Bronchial epithelial cell (primary cell): ENCODE data around the gene GALNT14. TPM values are rescaled to one million over a fixed set of nuclear protein-coding genes. Genes with fewer than 3 reads are reported as not detected.

Experiments
- DNase-seq: peaks from one replicate; pipeline ENCODE4 v3.0.0-alpha.2; 2010; ENCODE audit warnings: low read depth
- FAIRE-seq: peaks from 2 replicates; lab custom pipeline; 2011; peaks lifted over from hg19 to GRCh38; lab: Jason Lieb, UNC
- H3K27me3 ChIP-seq: 2 replicates; pipeline ENCODE4 v1.5.1; 2011; ENCODE audit warnings: low read length; ENCODE audit not compliant: control insufficient read depth, insufficient read depth
- H3K36me3 ChIP-seq: 2 replicates; pipeline ENCODE4 v1.5.1; 2011; ENCODE audit warnings: low read length; ENCODE audit not compliant: control insufficient read depth, insufficient read depth
- H3K4me3 ChIP-seq: 2 replicates; pipeline ENCODE4 v1.5.1; 2011; ENCODE audit warnings: mild to moderate bottlenecking, low read depth, low read length, control low read depth
- CTCF ChIP-seq: IDR thresholded peaks from 2 replicates; pipeline ENCODE4 v1.5.1; 2011; ENCODE audit warnings: mild to moderate bottlenecking, moderate library complexity, low read length, control low read depth, inconsistent platforms; ENCODE audit not compliant: insufficient read depth, severe bottlenecking
- total RNA-seq: library from RNA; depleted of rRNA; stranded (reverse); fragments of >200 nt; gene quantifications from 2 replicates; pipeline ENCODE4 v1.2.1, GENCODE V29; 2014

GALNT14 gene
- total RNA-seq, 1 donor from 2014 or later, result 12.4 TPM

GRCh38 chr2:30975156-30975555 is 163.1 kb downstream of the GALNT14 start:
- TF ChIP-seq CTCF, result no peak
- no peak for DNase-seq
- FAIRE-seq, result no peak
- Histone ChIP-seq H3K36me3 (no peaks in the 10 kb centered on the region), H3K27me3 (no peaks in the 10 kb centered on the region), H3K4me3 (no peak overlapping the region)

GRCh38 chr2:30974554-30974953 is 163.7 kb downstream of the GALNT14 start:
- TF ChIP-seq CTCF, result no peak
- Histone ChIP-seq H3K4me3 (no peak overlapping the region), H3K27me3 (no peaks in the 10 kb centered on the region), H3K36me3 (no peaks in the 10 kb centered on the region)
- DNase-seq (no peak), FAIRE-seq (peak; percentile 43)

- no peak overlapping the region for H3K4me3 ChIP-seq
- FAIRE-seq (peak; percentile 23), DNase-seq (no peak)
- no peak for TF ChIP-seq CTCF
- no peaks in the 10 kb centered on the region for H3K27me3 ChIP-seq
- no peaks in the 10 kb centered on the region for H3K36me3 ChIP-seq
Measured at GRCh38 chr2:30974092-30974491, 164.1 kb downstream of the GALNT14 start.

- DNase-seq, result no peak
- Histone ChIP-seq H3K36me3 (no peaks in the 10 kb centered on the region), H3K27me3 (no peaks in the 10 kb centered on the region), H3K4me3 (no peak overlapping the region)
- peak; percentile 93 for FAIRE-seq
- no peak for TF ChIP-seq CTCF
Measured at GRCh38 chr2:30971231-30972025, 166.8 kb downstream of the GALNT14 start.

GRCh38 chr2:30968660-30969397 is 169.4 kb downstream of the GALNT14 start:
- H3K36me3 ChIP-seq, result no peaks in the 10 kb centered on the region
- H3K27me3 ChIP-seq, result no peaks in the 10 kb centered on the region
- H3K4me3 ChIP-seq, result no peak overlapping the region
- no peak for DNase-seq
- TF ChIP-seq CTCF, result no peak
- FAIRE-seq, result no peak
